GM12872 (cell line): ENCODE results near the gene FURIN.

Experiments
- TF ChIP-seq, protein P1 (sequence below): IDR thresholded peaks from 3 replicates; pipeline ENCODE4 v1.5.1; 2011; ENCODE audit warnings: low read depth, mild to moderate bottlenecking, low read length, moderate library complexity; ENCODE audit not compliant: insufficient read depth

FURIN gene

DNA sequence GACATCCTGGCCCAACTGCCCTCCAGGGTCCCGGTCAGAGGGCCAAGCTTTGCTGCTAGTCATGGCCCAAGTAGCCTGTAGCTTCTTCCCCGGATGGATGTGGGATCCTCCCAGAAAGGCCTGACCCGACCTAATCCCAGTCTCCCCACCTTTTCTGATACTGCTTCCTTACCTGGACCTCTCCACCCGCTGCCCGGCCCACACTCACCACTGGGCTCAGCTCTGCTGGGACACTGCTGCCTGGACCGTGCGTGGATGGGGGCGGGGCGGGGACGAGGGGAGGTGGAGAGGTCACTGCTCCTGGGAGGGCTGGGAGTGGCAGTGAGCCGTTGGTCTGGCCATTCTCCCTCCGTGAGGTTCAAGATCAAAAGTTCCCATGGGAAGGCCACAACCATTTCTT lies 40.3 kb upstream of the FURIN start:
- TF ChIP-seq, protein P1, sequence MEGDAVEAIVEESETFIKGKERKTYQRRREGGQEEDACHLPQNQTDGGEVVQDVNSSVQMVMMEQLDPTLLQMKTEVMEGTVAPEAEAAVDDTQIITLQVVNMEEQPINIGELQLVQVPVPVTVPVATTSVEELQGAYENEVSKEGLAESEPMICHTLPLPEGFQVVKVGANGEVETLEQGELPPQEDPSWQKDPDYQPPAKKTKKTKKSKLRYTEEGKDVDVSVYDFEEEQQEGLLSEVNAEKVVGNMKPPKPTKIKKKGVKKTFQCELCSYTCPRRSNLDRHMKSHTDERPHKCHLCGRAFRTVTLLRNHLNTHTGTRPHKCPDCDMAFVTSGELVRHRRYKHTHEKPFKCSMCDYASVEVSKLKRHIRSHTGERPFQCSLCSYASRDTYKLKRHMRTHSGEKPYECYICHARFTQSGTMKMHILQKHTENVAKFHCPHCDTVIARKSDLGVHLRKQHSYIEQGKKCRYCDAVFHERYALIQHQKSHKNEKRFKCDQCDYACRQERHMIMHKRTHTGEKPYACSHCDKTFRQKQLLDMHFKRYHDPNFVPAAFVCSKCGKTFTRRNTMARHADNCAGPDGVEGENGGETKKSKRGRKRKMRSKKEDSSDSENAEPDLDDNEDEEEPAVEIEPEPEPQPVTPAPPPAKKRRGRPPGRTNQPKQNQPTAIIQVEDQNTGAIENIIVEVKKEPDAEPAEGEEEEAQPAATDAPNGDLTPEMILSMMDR: no peak

DNA sequence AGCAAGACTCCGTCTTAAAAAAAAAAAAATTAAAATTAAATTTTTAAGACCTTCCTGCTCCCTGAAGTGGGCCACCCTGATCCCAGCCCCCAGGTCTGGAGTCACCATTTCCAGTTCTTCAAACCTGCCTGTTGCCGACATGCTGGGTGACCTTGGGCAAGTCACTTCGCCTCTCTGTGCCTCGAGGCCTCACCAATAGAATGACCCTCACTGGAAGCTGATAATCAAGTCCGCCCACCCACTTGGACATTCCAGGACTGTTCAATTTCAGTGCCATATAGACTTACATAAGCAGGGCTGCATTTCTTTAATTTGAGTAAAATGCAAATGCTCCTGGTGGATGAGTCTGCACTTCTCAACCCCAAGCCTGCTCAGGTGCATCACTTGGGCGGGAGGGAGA lies 39.3 kb upstream of the FURIN start:
- TF ChIP-seq, protein P1: no peak

DNA sequence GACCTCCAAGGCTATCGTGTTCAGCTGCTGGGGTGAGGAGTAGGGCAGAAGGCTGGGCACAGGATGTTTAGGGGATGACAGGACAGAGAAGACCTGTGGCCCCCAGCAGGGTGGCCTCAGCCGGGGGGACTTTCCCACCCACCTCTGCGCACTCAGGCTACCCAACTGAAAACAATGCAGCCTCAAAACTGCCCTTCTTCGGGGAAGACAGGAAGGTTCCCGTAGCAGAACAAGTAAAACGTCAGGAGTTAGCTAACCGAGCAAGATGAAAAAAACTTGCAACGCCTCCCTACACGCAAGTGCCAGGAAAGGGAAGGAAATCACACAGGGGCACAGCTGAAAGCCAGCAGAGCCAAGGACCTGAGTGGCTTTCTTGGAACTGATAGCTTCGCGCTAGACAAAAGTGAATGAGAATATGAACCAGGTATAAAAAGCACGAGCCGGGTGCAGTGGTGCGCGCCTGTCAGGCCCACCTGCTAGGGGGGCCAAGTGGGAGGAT lies 38.4 kb upstream of the FURIN start:
- TF ChIP-seq, protein P1: no peak

DNA sequence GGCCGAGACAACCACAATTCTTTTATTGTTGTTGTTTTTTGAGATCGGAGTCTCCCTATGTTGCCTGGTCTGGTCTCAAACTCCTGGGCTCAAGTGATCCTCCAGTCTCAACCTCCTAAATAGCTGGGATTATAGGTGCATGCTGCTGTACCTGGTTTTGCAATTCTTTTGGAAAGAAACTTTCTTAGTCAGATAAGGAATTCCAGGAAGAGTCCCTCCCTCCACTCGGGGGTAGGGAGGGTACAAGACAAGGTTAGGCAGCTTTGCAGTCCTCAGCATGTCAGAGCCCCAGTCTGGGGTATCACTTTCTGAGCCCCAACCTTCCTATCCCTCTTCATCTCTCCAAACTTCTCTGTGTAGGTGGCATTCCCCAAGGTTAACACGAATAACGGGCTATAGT lies 33.8 kb upstream of the FURIN start:
- TF ChIP-seq, protein P1: no peak

DNA sequence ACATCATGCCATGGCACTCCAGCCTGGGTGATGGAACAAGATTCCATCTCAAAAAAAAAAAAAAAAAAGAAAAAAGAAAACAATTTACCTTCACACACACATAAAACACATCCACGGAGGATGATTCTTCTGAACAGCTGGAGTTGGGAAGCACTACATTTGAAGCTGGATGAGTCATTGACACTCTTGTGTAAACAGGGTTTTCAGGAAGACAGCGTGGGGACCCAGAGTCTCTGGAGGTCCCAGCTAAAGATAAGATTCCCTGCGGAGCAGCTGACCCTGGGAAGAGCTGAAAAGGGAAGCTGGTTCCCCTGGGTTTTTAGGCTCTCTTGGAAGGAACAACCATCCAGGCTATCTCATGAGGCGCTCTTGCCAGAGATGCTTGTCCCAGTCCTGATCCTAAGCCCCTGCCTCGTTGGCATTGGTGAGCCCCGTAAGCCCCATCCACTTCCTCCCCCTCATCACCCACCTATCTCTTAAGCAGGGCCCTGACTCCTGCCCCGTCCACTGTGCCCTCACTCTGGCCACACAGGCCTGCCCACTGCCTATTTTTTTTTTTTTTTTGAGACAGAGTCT lies 32.0 kb upstream of the FURIN start:
- TF ChIP-seq, protein P1: no peak

DNA sequence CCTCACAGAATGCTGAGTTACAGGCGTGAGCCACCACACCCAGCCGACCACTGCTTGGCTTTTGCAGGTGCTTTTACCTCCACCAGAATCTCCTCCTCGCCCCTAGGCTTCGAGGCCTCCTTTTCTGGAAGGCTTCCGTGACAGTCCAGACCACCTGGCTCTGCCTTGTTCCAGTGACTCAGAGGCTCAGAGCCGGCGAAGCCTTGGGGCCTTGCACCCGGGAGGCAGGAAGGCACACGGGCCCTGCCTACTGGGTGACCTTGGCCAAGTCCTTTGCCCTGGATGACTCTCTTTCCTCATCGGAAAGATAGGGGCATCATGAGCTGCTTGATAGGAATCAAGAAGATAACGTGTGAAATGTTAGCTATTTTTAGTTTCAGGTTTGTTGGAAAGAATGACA lies 31.3 kb upstream of the FURIN start:
- TF ChIP-seq, protein P1: no peak

DNA sequence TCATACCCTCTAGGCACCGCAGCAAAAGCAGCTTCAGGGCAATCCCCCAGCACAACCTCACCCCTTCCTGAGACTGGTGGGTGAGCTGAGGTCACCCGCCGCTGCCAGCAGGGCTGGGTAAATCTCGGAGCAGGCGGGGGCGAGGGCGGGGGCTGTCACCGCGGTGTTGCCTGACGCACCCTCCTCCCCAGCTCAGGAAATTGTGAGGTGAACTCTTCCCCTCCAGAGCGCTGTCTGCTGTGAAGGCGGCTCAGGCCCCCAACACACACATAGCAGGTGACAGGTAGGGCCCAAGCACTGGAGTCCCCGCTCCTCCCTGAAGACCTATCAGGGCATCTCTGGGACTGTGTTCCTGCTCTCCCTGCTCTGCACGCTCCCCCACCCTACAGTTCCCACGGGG lies 30.2 kb upstream of the FURIN start:
- TF ChIP-seq, protein P1: no peak

DNA sequence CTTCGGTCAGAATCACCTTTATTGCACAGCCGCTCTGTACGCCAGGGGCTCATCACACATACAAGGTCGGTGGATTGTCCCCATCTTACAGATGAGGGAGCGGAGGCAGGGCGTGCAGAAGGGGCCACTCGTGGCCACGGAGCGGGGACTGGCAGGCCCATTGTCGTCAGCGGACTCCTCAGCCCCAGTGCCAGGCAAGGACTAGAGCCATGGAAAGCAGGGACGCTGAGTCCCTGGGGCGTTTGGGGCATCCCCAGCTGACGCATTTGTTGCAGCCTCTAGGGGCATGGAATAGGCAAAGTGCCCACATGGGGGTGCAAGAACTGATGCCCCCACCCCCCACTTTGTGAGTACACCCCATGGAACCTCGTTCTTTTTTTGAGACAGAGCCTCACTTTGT lies 29.8 kb upstream of the FURIN start:
- TF ChIP-seq, protein P1: no peak
